NK-92 (cell line): ENCODE measurements around the gene BDH1.

Source experiments
- DNase-seq: peaks from one replicate; lab custom pipeline; 2025; ENCODE audit not compliant: unreplicated experiment; lab: John Stamatoyannopoulos, UW

BDH1 gene

DNA sequence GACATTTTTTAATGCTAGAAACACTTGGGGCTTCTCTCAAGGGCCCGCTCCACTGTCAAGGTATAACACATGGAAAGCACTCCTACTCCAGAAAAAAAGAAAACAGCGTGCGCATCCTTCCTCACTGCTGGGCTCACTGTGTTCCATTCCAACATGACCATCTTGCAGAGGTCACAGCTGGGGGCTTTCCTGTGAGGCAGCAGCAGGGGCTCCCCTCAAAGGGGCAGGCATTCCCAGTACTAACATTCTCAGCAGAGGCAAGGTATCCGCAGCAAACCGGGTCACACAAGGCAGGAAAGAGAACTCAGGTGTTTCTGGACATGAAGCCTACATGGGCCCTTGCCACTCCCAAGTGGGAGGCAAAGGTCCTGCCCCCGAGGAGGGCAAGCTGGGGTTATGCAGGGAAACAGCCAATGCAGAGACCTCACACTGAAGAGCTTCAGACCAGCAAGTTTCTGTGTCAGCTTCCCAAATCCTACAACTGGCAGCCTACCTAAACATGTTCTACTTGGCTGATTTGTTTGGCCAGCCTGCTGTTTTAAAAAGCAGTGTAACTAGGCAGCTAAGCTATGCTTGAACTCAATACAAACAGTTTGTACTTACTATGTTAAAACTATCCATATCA, 6.4 kb downstream of the BDH1 start:
- DNase-seq, result no peak

DNA sequence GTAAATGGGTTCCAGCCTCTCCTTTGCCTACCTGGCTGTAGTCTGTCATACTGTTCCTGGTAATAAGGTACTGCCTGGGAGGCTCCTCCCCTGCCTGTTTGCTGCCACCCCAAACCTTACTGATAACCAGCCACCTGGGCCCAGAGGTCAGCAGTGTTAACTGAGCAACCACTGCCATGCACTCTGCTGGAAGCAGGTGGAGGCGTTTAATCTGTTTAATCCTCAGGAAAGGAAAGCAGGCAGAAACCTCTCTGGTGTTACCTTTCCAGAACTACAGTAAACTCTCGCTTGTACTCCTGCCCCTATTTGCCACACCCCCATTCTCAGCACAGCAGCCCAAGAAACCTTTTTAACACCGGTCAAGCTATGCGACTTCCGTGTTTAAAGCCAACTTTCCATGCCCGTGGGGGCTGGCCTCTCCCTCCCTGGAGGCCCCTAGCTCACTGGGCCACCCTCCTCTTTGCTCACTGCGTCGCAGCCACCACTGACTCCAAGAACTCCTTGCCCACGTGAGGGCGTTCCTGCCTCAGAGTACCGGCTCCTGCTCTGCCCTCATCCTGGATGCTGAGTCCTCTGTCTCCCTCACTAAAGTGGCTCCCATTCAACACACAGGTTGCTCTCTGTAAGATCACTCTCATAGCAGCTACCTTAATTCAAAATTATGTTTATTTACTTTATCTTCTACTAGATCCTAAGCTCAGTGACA, 8.3 kb downstream of the BDH1 start:
- DNase-seq, result no peak

DNA sequence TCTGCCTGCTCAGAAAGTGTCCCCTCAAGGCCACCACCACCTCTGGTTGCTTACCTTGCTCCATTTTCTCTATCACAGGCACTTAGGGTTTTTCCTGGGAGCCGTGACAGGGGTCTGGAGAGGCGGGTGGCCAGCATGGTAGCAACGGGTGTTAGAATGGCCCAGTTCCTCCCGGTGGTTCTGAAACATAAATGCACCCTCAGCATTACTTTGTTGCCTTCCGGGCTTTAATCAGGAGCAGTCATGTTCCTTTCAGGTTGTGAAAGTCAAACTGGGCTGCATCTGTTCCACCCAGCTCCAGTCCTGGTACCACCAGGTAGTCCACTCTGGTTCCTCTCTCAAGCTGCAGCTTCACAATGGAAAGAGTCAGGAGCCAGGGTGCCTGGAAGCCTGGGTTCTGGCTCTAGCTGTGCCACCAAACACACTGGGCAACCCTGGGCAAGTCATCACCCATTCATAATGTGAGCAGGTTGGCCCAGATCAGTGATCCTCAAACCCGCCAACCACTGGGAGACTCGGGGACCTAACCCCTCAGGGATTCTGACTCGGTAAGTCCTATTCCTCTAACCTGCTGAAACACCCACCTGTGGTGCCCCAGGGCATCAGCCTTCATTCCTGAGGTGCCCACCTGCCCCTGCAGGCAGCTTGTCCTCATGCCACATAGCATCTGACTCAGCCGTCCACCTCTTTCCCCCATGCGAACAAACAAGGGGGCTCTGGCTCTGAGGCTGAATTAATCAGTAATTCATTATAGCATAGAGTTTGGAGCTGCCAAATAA, 9.3 kb downstream of the BDH1 start:
- DNase-seq, result no peak

DNA sequence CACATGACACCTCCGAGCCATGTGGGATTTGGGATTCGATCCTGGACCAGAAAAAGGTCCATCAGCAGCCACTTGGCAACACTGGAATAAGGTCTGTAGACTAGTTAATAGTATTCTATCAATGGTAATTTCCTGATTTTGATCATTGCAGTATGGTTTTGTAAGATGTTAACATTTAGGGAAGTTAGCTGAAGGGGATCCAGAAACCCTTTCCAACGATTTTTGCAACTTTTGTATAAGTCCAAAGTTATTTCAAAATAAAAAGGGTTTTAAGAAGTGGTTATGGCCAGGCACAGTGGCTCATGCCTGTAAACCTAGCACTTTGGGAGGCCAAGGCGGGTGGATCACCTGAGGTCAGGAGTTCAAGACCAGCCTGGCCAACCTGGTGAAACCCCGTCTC, 10.2 kb downstream of the BDH1 start:
- no peak for DNase-seq

DNA sequence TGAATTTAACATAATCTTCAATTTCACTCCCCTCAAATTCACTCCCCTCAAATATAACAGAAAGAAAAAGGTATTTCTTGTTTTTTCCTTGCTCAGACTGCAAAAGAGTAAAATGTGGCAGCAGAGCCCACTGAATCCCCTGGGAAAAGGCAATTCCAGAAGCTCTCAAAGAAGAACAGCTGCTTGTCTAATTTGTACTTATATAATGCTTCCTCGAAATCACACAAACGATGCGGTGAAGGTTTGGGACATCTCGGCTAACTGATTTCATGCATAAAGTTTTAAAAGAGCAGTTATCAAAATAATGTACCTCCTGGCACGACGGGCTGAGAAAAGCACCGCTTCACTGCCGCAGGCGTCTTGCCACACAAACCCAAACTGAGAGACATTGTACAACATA, 10.7 kb downstream of the BDH1 start:
- no peak for DNase-seq

DNA sequence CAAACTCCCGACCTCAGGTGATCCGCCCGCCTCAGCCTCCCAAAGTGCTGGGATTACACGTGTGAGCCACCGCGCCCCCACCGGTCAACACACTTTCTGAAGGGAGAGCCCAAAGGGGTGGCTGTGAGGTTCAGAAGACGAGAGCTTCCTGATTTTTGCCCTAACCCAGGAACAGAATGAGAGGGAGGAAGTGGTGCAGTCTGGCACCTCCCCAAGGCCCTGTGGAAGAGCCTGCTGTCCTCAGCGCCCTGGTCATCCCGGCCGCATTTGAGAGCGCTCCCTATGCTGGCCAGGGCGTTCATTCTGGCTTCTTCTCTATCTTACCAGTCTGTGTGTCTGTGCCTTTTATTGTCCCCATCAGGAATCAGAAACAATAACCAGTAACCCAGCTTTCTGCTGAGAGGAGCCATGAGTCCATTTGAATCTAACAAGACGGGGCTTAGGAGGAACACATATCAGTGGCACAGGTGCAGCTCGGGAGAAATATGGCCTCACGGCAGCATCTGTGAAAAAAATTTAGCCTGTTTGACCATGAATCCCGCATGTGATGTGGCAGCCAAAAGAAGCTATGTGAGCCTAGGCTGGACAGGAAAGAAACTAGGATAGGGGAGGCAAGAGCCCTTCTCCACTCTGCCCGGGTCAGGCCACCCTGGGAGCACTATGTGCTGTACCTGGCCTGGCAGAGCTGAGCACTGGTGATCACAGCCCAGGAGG, 12.9 kb downstream of the BDH1 start:
- DNase-seq, result no peak

DNA sequence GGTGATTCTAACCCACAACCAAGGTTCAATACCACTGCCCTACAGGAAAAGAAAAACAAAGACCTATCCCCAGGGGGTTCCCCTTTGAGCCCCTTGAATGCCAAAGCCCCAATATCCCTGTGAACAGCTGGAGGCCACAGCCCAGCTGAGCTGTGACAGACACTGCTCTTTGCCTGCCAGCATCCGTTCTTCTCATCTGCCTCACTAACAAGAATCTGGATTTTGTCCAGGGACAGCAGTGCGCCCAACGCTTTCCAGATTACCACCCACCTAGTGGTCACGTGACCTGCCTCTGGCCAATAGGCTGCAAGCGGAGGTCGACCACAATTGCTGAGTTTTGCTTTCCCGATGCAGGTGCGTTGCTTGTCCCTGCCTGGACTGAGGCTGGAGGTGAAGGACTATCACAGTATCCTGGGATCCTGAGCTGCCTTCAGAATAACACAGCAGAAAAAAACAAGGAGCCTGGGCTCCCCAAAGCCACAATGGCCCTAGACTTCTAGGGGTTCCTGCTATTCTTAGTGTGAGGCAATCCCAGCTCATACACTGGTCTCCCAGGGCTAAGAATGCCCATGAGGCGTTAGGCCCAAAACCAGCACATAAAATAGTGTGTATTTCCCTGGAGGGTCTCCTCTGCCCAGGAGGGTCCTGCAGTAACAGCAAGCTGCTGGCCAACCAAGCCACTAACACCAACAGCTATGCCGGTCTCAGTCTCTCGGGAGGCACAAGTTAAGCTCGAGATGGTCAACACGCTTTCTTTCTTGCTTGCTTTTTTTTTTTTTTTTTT, 13.8 kb downstream of the BDH1 start:
- DNase-seq, result no peak

DNA sequence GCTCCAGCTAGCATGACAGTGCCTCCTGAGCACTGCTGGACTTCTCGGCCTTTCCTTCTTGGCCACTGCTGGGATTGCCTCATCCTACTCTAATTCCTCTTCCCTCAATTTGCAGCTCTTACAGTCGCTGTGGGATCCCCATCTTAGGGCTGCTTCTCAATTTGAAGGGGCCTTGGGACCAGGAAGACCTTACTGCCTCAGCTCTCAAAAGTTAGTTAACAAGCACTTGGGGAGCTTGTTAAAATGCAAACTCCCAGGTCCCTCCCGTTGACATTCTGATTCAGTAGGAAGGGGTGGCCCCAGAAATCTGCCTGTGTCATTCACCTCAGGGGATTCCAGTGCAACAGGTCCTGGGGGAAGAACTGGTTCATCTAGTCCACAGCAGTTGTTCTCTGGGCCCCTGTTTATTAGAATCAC, 14.8 kb downstream of the BDH1 start:
- no peak for DNase-seq

DNA sequence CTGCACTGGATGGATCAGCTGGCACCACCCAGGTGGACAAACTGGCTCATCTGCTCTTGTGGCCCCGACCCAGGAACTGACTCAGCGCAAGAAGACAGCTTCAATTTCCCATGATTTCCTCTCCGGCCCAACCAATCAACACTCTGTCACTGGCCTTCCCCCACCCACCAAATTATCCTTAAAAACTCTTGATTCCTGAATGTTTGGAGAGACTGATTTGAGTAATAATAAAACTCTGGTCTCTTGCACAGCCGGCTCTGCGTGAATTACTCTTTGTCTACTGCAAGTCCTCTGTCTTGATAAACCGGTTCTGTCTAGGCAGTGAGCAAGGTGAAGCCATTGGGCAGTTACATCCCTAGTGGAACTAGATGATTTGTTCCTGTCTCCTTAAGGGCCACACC, 16.1 kb downstream of the BDH1 start:
- DNase-seq, result no peak

DNA sequence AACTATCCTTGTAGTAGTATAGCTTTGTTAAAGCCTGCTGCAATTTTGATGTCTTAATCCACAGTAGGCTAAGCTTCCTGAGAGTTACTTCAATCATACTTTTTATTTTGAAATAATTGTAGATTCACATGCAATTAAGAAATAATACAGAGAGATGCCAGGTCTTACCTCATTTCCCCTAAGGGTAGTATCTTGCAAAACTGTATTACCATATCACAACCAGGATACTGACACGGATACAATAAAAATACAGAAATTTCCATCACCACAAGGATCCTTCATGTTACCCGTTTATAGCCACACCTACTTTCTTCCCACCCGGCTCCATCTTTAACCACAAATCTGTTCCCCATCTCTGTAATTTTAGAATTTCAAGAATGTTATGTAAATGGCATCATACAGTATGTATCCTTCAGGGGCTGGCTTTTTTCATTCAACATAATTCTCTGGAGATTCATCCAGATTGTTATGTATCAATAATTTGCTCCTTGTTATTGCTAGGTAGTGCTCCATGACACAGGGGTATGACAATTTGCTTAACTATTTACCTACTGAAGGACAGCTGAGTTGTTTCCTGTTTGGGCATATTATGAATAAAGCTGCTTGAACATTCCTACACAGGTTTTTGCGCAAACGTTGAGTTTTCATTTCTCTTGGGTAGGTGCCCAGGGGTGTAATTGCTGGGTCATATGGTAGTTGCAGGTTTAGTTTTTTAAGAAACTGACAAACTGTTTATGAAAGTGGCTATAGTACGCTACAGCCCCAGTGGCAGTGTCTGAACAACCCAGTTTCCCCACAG, 21.6 kb downstream of the BDH1 start:
- DNase-seq, result no peak

DNA sequence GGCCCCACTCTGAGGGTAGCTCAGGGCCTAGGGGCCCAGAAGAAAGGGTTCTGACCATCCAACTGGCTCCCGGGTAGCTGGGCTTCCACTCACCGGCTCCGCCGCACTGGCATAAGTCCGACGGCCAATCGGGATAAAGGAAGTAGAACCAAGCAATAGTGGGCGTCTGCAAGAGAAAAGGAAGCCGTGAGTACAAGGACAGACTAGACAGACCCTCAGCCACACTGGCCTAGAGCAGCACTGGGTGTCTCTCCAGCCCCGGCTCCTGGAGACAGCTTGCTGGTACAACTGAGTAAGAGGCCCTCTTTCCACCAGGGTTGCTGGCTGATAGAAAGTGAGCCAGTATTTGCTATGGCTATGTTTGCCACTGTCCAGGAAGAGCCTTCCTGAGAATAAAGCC, 22.4 kb downstream of the BDH1 start:
- no peak for DNase-seq

DNA sequence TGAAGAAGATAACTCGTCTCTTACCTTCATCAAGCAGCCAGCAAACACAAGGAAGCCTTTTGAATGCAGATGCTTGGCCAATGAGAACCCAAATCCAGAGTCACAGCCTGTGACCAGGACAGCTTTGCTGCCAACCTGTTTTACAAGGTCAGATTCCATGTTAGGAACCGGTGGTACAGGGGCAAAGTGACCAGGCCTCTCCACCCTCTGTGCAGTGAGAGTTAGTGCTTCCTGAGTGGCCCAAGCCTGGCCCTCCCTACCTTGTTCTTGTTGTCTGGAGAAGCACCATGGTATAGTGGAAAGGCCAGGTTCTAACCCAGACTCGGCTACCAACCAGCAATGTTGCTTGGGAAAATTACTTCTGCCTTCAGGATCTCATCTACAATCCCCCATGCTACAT, 23.4 kb downstream of the BDH1 start:
- DNase-seq, result no peak

DNA sequence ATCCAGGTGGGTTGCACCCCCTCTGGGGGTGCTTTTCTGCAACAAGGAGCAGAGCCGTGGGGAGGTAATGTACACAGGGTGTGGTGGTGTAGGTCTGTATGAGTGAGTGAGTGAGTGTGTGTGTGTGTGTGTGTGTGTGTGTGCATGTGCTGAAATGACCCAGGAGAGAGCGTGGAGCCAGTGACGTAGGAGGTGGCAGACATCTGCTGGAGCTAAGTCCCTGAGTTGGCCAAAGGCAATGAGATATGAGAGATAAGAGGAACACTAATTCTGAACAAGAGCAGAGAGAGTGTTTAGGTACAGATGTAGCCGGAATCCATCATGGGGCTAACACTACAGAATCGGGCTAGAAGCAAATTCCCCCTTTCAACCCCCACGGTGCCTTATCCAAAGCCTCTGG, 27.6 kb downstream of the BDH1 start:
- no peak for DNase-seq

DNA sequence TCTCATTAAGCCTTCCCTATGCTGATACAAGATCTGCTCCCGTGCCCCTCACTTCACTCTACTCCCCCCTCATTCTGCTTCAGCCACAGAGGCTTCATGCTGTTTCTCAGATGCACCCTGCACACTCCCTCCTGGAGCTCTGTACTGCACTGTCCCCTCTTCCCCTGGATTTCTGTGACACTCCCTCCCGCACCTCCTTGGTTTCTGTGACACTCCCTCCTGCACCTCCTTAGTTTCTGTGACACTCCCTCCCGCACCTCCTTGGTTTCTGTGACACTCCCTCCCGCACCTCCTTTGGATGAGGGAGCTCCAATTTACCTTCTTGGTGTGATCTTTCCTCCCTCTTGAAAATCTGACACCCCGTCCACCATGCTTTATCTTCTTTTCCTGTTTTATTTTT, 28.2 kb downstream of the BDH1 start:
- no peak for DNase-seq

DNA sequence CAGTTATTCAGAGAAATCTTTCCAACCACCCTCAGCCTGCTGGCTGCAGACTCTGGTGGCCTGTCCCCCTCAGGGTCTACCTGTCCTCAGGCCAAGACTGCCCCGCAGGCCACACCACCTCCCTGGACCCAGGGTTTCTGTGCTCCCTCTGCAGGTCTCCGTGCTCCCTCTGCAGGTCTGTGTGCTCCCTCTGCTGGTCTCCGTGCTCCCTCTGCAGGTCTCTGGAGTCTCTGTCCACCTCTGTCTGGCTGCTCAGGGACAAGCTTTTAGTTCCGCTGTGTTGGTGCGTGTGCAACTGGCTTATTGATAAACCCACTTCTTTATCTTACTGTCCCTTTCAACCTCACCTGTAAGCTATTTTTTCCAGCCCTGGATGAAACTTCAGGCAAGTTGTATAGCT, 30.1 kb downstream of the BDH1 start:
- DNase-seq, result no peak

DNA sequence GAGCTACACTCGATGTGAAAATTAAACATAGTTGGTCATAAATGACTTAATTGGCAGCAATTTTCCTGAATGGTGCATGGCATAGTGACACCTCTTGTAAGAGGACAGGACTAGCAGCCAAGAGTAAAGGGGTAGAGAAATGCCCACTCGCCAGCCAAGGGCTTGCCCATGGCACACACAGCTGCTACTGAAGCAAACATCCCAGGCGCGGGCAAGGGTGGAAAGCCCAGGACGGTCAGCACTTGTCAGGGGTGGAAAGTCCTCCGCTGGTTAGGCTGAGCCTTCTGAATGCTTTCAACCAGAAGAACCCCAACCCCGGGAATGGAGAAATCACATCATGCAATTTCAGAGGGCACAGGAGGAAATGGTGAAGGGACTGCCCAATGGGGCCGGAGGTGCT, 31.6 kb downstream of the BDH1 start:
- no peak for DNase-seq

DNA sequence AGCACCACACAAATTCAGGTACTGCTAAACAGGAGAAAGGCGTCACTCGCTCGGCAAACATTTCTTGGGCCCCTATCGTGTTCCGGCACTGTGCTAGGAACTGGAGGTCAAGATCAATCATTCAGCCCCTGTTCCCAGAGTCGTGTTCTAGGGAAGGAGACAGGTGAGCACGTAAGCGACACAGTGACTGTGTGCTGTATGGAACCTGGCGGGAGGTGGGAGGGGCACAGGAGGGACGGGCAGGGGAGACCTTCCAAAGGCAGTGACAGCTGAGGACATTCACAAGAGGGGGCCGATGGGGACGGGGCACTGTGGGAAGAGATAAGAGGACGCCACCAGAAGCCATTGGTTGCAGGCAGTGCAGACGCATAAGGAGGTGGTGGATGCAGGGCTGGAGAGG, 32.2 kb downstream of the BDH1 start:
- no peak for DNase-seq

DNA sequence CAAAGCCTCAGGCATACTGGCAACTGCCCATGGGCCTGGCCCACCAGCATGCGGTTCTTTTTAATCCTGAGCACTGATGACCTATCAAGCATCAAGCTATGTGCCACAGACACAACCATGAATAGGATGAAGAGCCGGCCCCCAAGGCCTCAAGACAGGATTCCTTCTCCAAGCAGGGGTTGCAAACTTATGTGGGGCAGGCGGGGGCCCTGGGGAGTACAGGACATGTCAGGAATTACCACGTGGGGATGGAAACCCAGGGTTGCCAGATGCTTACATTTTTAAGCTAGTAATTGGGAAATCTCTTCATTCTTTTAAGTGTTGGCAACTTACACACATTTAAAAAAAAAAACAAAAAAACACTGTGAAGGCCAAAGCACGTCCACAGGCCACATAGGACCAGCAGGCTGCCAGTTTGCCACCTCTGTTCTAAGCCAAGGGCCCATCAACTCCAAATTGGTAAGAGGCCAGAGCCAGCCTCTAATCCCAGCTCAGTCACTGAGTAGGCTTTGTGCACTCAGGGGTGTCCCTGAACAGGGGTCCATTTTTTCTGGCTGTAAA, 32.8 kb downstream of the BDH1 start:
- DNase-seq, result no peak

DNA sequence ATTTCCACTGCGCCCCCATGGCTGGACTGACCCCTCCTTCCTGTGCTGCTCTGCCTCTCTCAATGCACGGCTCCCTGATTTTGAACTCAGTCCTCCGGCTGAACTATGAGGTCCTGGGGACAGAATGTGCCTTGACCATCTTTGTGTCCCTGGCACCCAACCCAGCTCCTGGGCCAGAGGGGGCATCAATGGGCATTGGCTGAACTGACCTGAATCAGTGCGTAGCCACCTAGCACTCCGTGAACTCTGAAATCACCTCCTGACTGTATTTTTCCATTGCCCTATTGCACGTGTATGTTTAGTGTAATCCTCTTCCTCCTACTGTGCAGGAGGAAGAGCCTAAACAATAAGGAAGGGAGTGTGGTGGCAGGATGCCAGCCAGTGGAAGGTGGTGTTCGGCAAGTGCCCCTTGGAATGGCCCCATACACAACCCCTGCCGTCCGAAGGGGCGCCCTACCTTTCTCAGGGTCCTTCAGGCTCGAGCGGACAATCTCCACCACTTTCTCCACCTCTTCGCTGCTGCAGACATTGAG, 33.5 kb downstream of the BDH1 start:
- DNase-seq, result no peak
